H1 (cell line): Measurements from ENCODE around the gene CWC27. TPM values are rescaled to one million over a fixed set of nuclear protein-coding genes. Genes with fewer than 3 reads are reported as not detected.

Experiments used
- CTCF ChIA-PET: fragments of 300-600 bp; sonication (Branson Sonifier 250); formaldehyde crosslinking; loops from one replicate; lab custom pipeline; 2021; ENCODE audit not compliant: partially characterized antibody; lab: Charles Lee
- POLR2A ChIA-PET: fragments of 300-600 bp; sonication (Branson Sonifier 250); formaldehyde crosslinking; loops from one replicate; lab custom pipeline; 2021; ENCODE audit warnings: inconsistent platforms; ENCODE audit not compliant: partially characterized antibody; lab: Charles Lee
- DNase-seq, 2 experiments: peaks; one replicate each; pipeline versions ENCODE4 v3.0.0 to v3.0.0-alpha.2; 2010 to 2022; ENCODE audit warnings: low spot score in 2 of 2, low read depth in 1 of 2, mixed read lengths in 1 of 2
- FAIRE-seq: peaks from 2 replicates; lab custom pipeline; 2011; peaks lifted over from hg19 to GRCh38; lab: Jason Lieb, UNC
- H2AFZ ChIP-seq: 2 replicates; pipeline ENCODE4 v1.8.1; 2012; ENCODE audit warnings: low read length, inconsistent platforms
- H2AK5ac ChIP-seq: 2 replicates; pipeline ENCODE4 v1.6.1; 2013; ENCODE audit warnings: low read depth, low read length
- H2BK120ac ChIP-seq: replicated peaks from 2 replicates; pipeline ENCODE3; 2013; ENCODE audit warnings: low read depth, low read length, inconsistent platforms
- H2BK12ac ChIP-seq: 2 replicates; pipeline ENCODE4 v1.6.1; 2013; ENCODE audit warnings: low read depth, low read length
- H2BK15ac ChIP-seq: 2 replicates; pipeline ENCODE4 v1.6.1; 2013; ENCODE audit warnings: low read length
- H2BK20ac ChIP-seq: 2 replicates; pipeline ENCODE4 v1.6.1; 2013; ENCODE audit warnings: low read length
- H2BK5ac ChIP-seq: 2 replicates; pipeline ENCODE4 v1.6.1; 2013; ENCODE audit warnings: low read depth, low read length
- H3K14ac ChIP-seq: 2 replicates; pipeline ENCODE4 v1.6.1; 2013; ENCODE audit warnings: inconsistent platforms; ENCODE audit not compliant: insufficient read length
- H3K18ac ChIP-seq: 2 replicates; pipeline ENCODE4 v1.6.1; 2013; ENCODE audit warnings: low read length; ENCODE audit errors: extremely low read depth
- H3K23ac ChIP-seq: 2 replicates; pipeline ENCODE4 v1.6.1; 2013; ENCODE audit warnings: inconsistent platforms; ENCODE audit not compliant: insufficient read length
- H3K23me2 ChIP-seq: 2 replicates; pipeline ENCODE4 v1.6.1; 2013; ENCODE audit warnings: low read depth, low read length
- H3K27ac ChIP-seq: 2 replicates; pipeline ENCODE4 v1.6.1; 2011; ENCODE audit warnings: low read depth, low read length, inconsistent platforms
- H3K27me3 ChIP-seq, 4 experiments: replicated peaks in 1 of 4; 1 replicate in 1 of 4; 2 replicates in 3 of 4; pipeline versions ENCODE4 v1.6.1 to v1.8.1; 2011 to 2013; ENCODE audit warnings: low read length in 3 of 4, mild to moderate bottlenecking in 3 of 4, inconsistent platforms in 2 of 4, mixed read lengths in 2 of 4, moderate library complexity in 1 of 4; ENCODE audit not compliant: control insufficient read depth in 3 of 4, insufficient read depth in 3 of 4; ENCODE audit errors: extremely low read depth in 1 of 4
- H3K36me3 ChIP-seq, 4 experiments: 2 replicates each; pipeline versions ENCODE4 v1.6.1 to v1.8.1; 2011 to 2013; ENCODE audit warnings: mild to moderate bottlenecking in 4 of 4, low read length in 3 of 4, moderate library complexity in 2 of 4, control low read depth in 1 of 4, inconsistent platforms in 1 of 4; ENCODE audit not compliant: insufficient read depth in 4 of 4, control insufficient read depth in 2 of 4
- H3K4ac ChIP-seq: replicated peaks from 2 replicates; pipeline ENCODE3; 2013; ENCODE audit warnings: low read length, low read depth, mixed read lengths, inconsistent platforms; ENCODE audit not compliant: insufficient read length
- H3K4me1 ChIP-seq, 4 experiments: replicated peaks in 1 of 4; 1 replicate in 1 of 4; 2 replicates in 3 of 4; pipeline versions ENCODE4 v1.6.1 to v1.8.1; 2011 to 2013; ENCODE audit warnings: low read length in 3 of 4, inconsistent platforms in 2 of 4, mixed read lengths in 1 of 4; ENCODE audit not compliant: insufficient read depth in 4 of 4, control insufficient read depth in 3 of 4
- H3K4me2 ChIP-seq, 2 experiments: 2 replicates each; pipeline versions ENCODE4 v1.6.1 to v1.8.1; 2011 to 2013; ENCODE audit warnings: low read depth in 2 of 2, low read length in 2 of 2, control low read depth in 1 of 2, inconsistent platforms in 1 of 2, mild to moderate bottlenecking in 1 of 2; ENCODE audit not compliant: insufficient read depth in 1 of 2
- H3K4me3 ChIP-seq, 4 experiments: fragments of 200-600, 300-600 bp in 1 of 4; sonication (generic), shearing (Covaris generic), sonication (Bioruptor Twin) in 1 of 4; 2 replicates each; pipeline versions ENCODE4 v1.5.1 to v1.8.1; 2011 to 2016; ENCODE audit warnings: low read length in 4 of 4, low read depth in 3 of 4, control low read depth in 2 of 4, inconsistent platforms in 2 of 4, mild to moderate bottlenecking in 2 of 4, mixed read lengths in 1 of 4, moderate library complexity in 1 of 4; ENCODE audit not compliant: insufficient read depth in 2 of 4; ENCODE audit errors: extremely low read depth in 1 of 4
- H3K56ac ChIP-seq: replicated peaks from 2 replicates; pipeline ENCODE3; 2013; ENCODE audit warnings: low read depth, mild to moderate bottlenecking, mixed read lengths, low read length, inconsistent platforms; ENCODE audit not compliant: insufficient read length
- H3K79me1 ChIP-seq: 2 replicates; pipeline ENCODE4 v1.6.1; 2013; ENCODE audit warnings: low read depth, low read length, control low read depth
- H3K79me2 ChIP-seq, 2 experiments: 2 replicates each; pipeline versions ENCODE4 v1.6.1 to v1.8.1; 2012 to 2013; ENCODE audit warnings: low read length in 2 of 2, mild to moderate bottlenecking in 2 of 2, inconsistent platforms in 1 of 2; ENCODE audit not compliant: insufficient read depth in 2 of 2, control insufficient read depth in 1 of 2
- H3K9ac ChIP-seq, 4 experiments: replicated peaks in 1 of 4; 1 replicate in 1 of 4; 2 replicates in 3 of 4; pipeline versions ENCODE4 v1.6.1 to v1.8.1; 2011 to 2013; ENCODE audit warnings: low read depth in 3 of 4, low read length in 3 of 4, control low read depth in 2 of 4, mild to moderate bottlenecking in 2 of 4, moderate library complexity in 2 of 4, inconsistent platforms in 1 of 4; ENCODE audit errors: extremely low read depth in 1 of 4
- H3K9me3 ChIP-seq, 2 experiments: 2 replicates each; pipeline versions ENCODE4 v1.6.1 to v1.8.1; 2012 to 2013; ENCODE audit warnings: mild to moderate bottlenecking in 2 of 2, moderate library complexity in 2 of 2, control low read depth in 1 of 2, inconsistent platforms in 1 of 2, low read depth in 1 of 2, low read length in 1 of 2, mixed read lengths in 1 of 2; ENCODE audit not compliant: insufficient read depth in 2 of 2
- H4K20me1 ChIP-seq, 2 experiments: replicated peaks in 1 of 2; 2 replicates each; pipeline versions ENCODE3 to v1.8.1; 2011 to 2013; ENCODE audit warnings: inconsistent platforms in 2 of 2, low read length in 2 of 2, mild to moderate bottlenecking in 1 of 2; ENCODE audit not compliant: insufficient read depth in 2 of 2, control insufficient read depth in 1 of 2
- H4K5ac ChIP-seq: 2 replicates; pipeline ENCODE4 v1.6.1; 2013; ENCODE audit warnings: low read length, low read depth, mixed read lengths, inconsistent platforms; ENCODE audit not compliant: insufficient read length
- H4K8ac ChIP-seq: 2 replicates; pipeline ENCODE4 v1.8.0; 2013; ENCODE audit warnings: mild to moderate bottlenecking, moderate library complexity, low read length, inconsistent platforms; ENCODE audit not compliant: insufficient read depth; ENCODE audit errors: extremely low read depth
- H4K91ac ChIP-seq: replicated peaks from 2 replicates; pipeline ENCODE3; 2013; ENCODE audit warnings: low read length, mixed read lengths, inconsistent platforms; ENCODE audit not compliant: insufficient read length
- CBX8 ChIP-seq: fragments of 300-800, 300-1000 bp; sonication (generic); IDR thresholded peaks from 2 replicates; pipeline ENCODE4 v1.7.1; 2016; ENCODE audit warnings: low read depth, low read length, borderline replicate concordance
- EZH2 ChIP-seq: fragments of 200-600 bp; sonication (generic); IDR thresholded peaks from 2 replicates; pipeline ENCODE4 v1.7.1; 2012; ENCODE audit warnings: low read depth, mild to moderate bottlenecking, moderate library complexity, low read length, inconsistent platforms; ENCODE audit not compliant: severe bottlenecking
- FOSL1 ChIP-seq: IDR thresholded peaks from 2 replicates; pipeline ENCODE4 v1.6.1; 2011; ENCODE audit warnings: mild to moderate bottlenecking, low read depth, low read length, moderate library complexity; ENCODE audit not compliant: insufficient read depth
- GTF2F1 ChIP-seq: IDR thresholded peaks from 2 replicates; pipeline ENCODE4 v1.6.1; 2012; ENCODE audit warnings: low read depth, low read length, improper control_type of control experiment, borderline replicate concordance
- HDAC6 ChIP-seq: IDR thresholded peaks from one replicate; pipeline ENCODE4 v1.7.1; 2012; ENCODE audit warnings: low read depth, mild to moderate bottlenecking, inconsistent platforms, low read length, moderate library complexity
- KDM4A ChIP-seq: IDR thresholded peaks from one replicate; pipeline ENCODE4 v1.7.1; 2012; ENCODE audit warnings: low read depth, mild to moderate bottlenecking, moderate library complexity, low read length, inconsistent platforms; ENCODE audit not compliant: severe bottlenecking
- NANOG ChIP-seq: IDR thresholded peaks from 2 replicates; pipeline ENCODE4 v1.6.1; 2011; ENCODE audit warnings: low read length, low read depth, mild to moderate bottlenecking, inconsistent platforms; ENCODE audit not compliant: insufficient read depth, poor library complexity, severe bottlenecking
- RFX5 ChIP-seq: IDR thresholded peaks from 2 replicates; pipeline ENCODE4 v1.6.1; 2011; ENCODE audit warnings: low read depth, low read length, improper control_type of control experiment, borderline replicate concordance
- SAP30 ChIP-seq: fragments of 300-600 bp; sonication (generic); IDR thresholded peaks from 2 replicates; pipeline ENCODE4 v1.7.1; 2012; ENCODE audit warnings: low read length, moderate library complexity, mild to moderate bottlenecking, inconsistent platforms; ENCODE audit not compliant: insufficient read depth, insufficient replicate concordance
- SIN3A ChIP-seq, 2 experiments: IDR thresholded peaks in 1 of 2; conservative IDR thresholded peaks in 1 of 2; 2 replicates each; pipeline ENCODE4 v1.6.1; 2011 to 2012; ENCODE audit warnings: low read length in 2 of 2, improper control_type of control experiment in 1 of 2, low read depth in 1 of 2, mild to moderate bottlenecking in 1 of 2
- SP4 ChIP-seq: IDR thresholded peaks from 2 replicates; pipeline ENCODE4 v1.6.1; 2012; ENCODE audit warnings: low read length, inconsistent platforms
- TAF7 ChIP-seq: optimal IDR thresholded peaks from 2 replicates; pipeline ENCODE3; 2011; ENCODE audit warnings: low read depth, mild to moderate bottlenecking, inconsistent platforms, low read length, moderate library complexity, borderline replicate concordance
- TBP ChIP-seq: IDR thresholded peaks from 2 replicates; pipeline ENCODE4 v1.6.1; 2011; ENCODE audit warnings: low read depth, low read length, improper control_type of control experiment
- YY1 ChIP-seq: IDR thresholded peaks from 2 replicates; pipeline ENCODE4 v1.6.1; 2011; ENCODE audit warnings: low read depth, mild to moderate bottlenecking, low read length
- WGBS, 2 experiments: shearing (Covaris generic) in 1 of 2; methylation state at CpG; one replicate each; pipeline versions ENCODE4 v1.1.6 to v1.1.7; 2013 to 2015; ENCODE audit warnings: low lambda C conversion rate in 2 of 2, mixed read lengths in 2 of 2, inconsistent platforms in 1 of 2, low coverage in 1 of 2, missing lambda C conversion rate in 1 of 2; ENCODE audit not compliant: insufficient replicate concordance in 2 of 2, insufficient coverage in 1 of 2, insufficient read length in 1 of 2; ENCODE audit errors: extremely low coverage in 1 of 2, missing lambda C conversion rate in 1 of 2; 5-methylcytosine and 5-hydroxymethylcytosine counted together
- polyA plus RNA-seq, 7 experiments: library from polyadenylated mRNA; depleted of rRNA in 3 of 7; stranded (reverse) in 5 of 7; unstranded in 2 of 7; fragments of >200 nt in 5 of 7; fragments of 200-250 nt in 2 of 7; gene quantifications; 1 replicate in 5 of 7; 2 replicates in 1 of 7; 4 replicates in 1 of 7; pipeline versions ENCODE4 v1.2.1 to v1.2.3, GENCODE V29; 2011 to 2013; ENCODE audit warnings: missing spikeins in 2 of 7, mixed read lengths in 2 of 7
- total RNA-seq: library from RNA; stranded (reverse); fragmentation: NEBNext Ultra II Directional; extraction: Animal tissue kit (Norgen Biotek cat#: 25700); gene quantifications from 2 replicates; pipeline ENCODE4 v1.2.1, GENCODE V29; 2021

The CWC27 gene
- total and polyA plus RNA-seq, 2 of the 8 experiments (the other 6 are each of a cell fraction or from before 2014, with no cell fraction given), result 24.9 to 43.4 TPM

GRCh38 chr5:64971990-64972389 is 203.3 kb downstream of the CWC27 start:
- Histone ChIP-seq H4K20me1 (no peaks in the 10 kb centered on the region), H3K9me3 (no peaks in the 10 kb centered on the region), H2BK15ac (no peak overlapping the region), H2BK12ac (no peak overlapping the region), H3K27me3 (no peaks in the 10 kb centered on the region), H2AK5ac (no peak overlapping the region), H3K4me3 (no peak overlapping the region), H2AFZ (no peak overlapping the region), H2BK120ac (no peak overlapping the region), H3K4ac (no peak overlapping the region), H4K5ac (no peak overlapping the region), H3K4me2 (no peak overlapping the region), H3K18ac (no peak overlapping the region), H3K79me1 (no peaks in the 10 kb centered on the region), H4K8ac (no peak overlapping the region), H2BK20ac (no peak overlapping the region), H4K91ac (no peak overlapping the region), H3K56ac (no peak overlapping the region), H3K14ac (no peak overlapping the region), H3K23ac (no peak overlapping the region), H3K79me2 (no peaks in the 10 kb centered on the region), H3K4me1 (no peaks in the 10 kb centered on the region), H3K36me3 (peaks cover 0 to 5% (median under 1%) of the 10 kb centered on the region in 4 experiments; a peak in 1 of 8 replicates), H3K23me2 (no peaks in the 10 kb centered on the region), H3K27ac (no peak overlapping the region), H3K9ac (no peak overlapping the region), H2BK5ac (no peak overlapping the region)
- CTCF ChIA-PET, result interaction anchor here (0.8 to 1.7 kb wide), 3 partner anchors 11 to 512 kb away, joined by 3 to 6 read pairs (median 6); no protein-coding TSS in a partner anchor
- no peak for FAIRE-seq
- POLR2A ChIA-PET, result no interaction called here
- 80% methylated on average over 3 of the region's 3 CpGs; no CpG with 5 or more reads in 1 of the 2 experiments for WGBS, 2 experiments
- no peak for DNase-seq
- no peak for TF ChIP-seq EZH2
- no peak for TF ChIP-seq HDAC6
- no peak for TF ChIP-seq CBX8
- TF ChIP-seq RFX5, result no peak
- TF ChIP-seq TAF7, result no peak
- no peak for TF ChIP-seq NANOG
- TF ChIP-seq SIN3A (conservative IDR thresholded peaks at IDR 0.05 in 1 of 2, IDR thresholded peaks at IDR 0.05 in 1 of 2; ENCODE audit: low read depth in 1 of 2, low read length in 2 of 2), result no peak
- TF ChIP-seq TBP, result no peak
- no peak for TF ChIP-seq YY1
- TF ChIP-seq KDM4A, result no peak
- no peak for TF ChIP-seq SP4
- TF ChIP-seq FOSL1, result no peak
- TF ChIP-seq GTF2F1, result no peak
- no peak for TF ChIP-seq SAP30
